Lung (tissue), 12 donors: ENCODE results near the gene GNAZ. TPM values are rescaled to one million over a fixed set of nuclear protein-coding genes. Genes with fewer than 3 reads are reported as not detected.

ENCODE experiments used
- ATAC-seq: fragments of 200-7000 bp; cut with Tn5 transposase; one replicate; pipeline ENCODE4 v1.9.1; 2020; ENCODE audit warnings: moderate number of reproducible peaks; ENCODE audit not compliant: insufficient read depth, low FRiP score
- DNase-seq, 3 donors: peaks; one replicate each; pipeline ENCODE4 v3.0.0-alpha.2; 2013 to 2017
- H3K27ac ChIP-seq, 2 donors: one replicate each; pipeline ENCODE4 v1.5.1; 2013; ENCODE audit warnings: mild to moderate bottlenecking in 2 of 2, moderate library complexity in 2 of 2, control low read depth in 1 of 2, inconsistent platforms in 1 of 2, low read depth in 1 of 2, low read length in 1 of 2
- H3K27me3 ChIP-seq, 3 donors: one replicate each; pipeline ENCODE4 v1.5.1; 2013; ENCODE audit warnings: low read length in 2 of 3; ENCODE audit not compliant: control insufficient read depth in 3 of 3, insufficient read depth in 3 of 3
- H3K36me3 ChIP-seq, 4 donors: one replicate each; pipeline ENCODE4 v1.5.1; 2013; ENCODE audit warnings: low read length in 4 of 4, mild to moderate bottlenecking in 1 of 4, moderate library complexity in 1 of 4; ENCODE audit not compliant: control insufficient read depth in 4 of 4, insufficient read depth in 4 of 4
- H3K4me1 ChIP-seq, 5 donors: one replicate each; pipeline ENCODE4 v1.5.1; 2013; ENCODE audit warnings: low read length in 5 of 5, mild to moderate bottlenecking in 2 of 5, moderate library complexity in 1 of 5; ENCODE audit not compliant: control insufficient read depth in 5 of 5, insufficient read depth in 5 of 5
- H3K4me3 ChIP-seq: one replicate; pipeline ENCODE4 v1.5.1; 2013; ENCODE audit warnings: mild to moderate bottlenecking, control low read depth, moderate library complexity
- H3K9ac ChIP-seq, 2 donors: one replicate each; pipeline ENCODE4 v1.5.1; 2013; ENCODE audit warnings: low read length in 2 of 2, control low read depth in 1 of 2; ENCODE audit not compliant: insufficient read depth in 1 of 2
- H3K9me3 ChIP-seq, 4 donors: one replicate each; pipeline ENCODE4 v1.5.1; 2013; ENCODE audit warnings: low read length in 3 of 4, mild to moderate bottlenecking in 1 of 4, moderate library complexity in 1 of 4; ENCODE audit not compliant: control insufficient read depth in 4 of 4, insufficient read depth in 3 of 4
- CTCF ChIP-seq: IDR thresholded peaks from 2 replicates; pipeline ENCODE4 v1.5.1; 2012; ENCODE audit warnings: mild to moderate bottlenecking; ENCODE audit errors: control extremely low read depth, extremely low read depth
- WGBS, 2 donors: extraction: QIAGEN DNeasy Blood & Tissue Kit; methylation state at CpG; one replicate each; pipeline ENCODE4 v1.1.7; 2013; 5-methylcytosine and 5-hydroxymethylcytosine counted together
- polyA plus RNA-seq, 2 donors: library from polyadenylated mRNA; stranded (reverse); fragments of 200-250 nt; gene quantifications; one replicate each; pipeline ENCODE4 v1.2.1, GENCODE V29; 2013
- total RNA-seq, 2 donors: library from RNA; depleted of rRNA in 1 of 2; stranded (reverse); fragments of >200 nt in 1 of 2; gene quantifications; one replicate each; pipeline ENCODE4 v1.2.1, GENCODE V29; 2014 to 2021
- donor health status: control.
- donor health status: control.
- donor health status: Bipolar disorder and iron deficiency.
- donor health status: healthy.
- donor health status: DM: yes; HTN: yes; CAD: no.

GNAZ gene
- total and polyA plus RNA-seq, 4 donors, result 0.77 to 5.0 (median 2.3) TPM

- H3K27ac ChIP-seq, result no peak overlapping the region
- no peak for TF ChIP-seq CTCF
- ATAC-seq (no peak), DNase-seq (no peak)
- WGBS, 2 donors, result 93 to 95% methylated on average over 10 of the region's 10 CpGs
- no peak overlapping the region for H3K4me3 ChIP-seq
- no peaks in the 10 kb centered on the region for H3K36me3 ChIP-seq
- no peaks in the 10 kb centered on the region for H3K27me3 ChIP-seq
- peaks cover 0 to 7% (median 0%) of the 10 kb centered on the region in 5 donors for H3K4me1 ChIP-seq
- no peak overlapping the region for H3K9ac ChIP-seq
- H3K9me3 ChIP-seq, result no peaks in the 10 kb centered on the region
Observed at GRCh38 chr22:23076896-23077572, 6.7 kb downstream of the GNAZ start.

GRCh38 chr22:23077627-23078461, 7.5 kb downstream of the GNAZ start:
- Histone ChIP-seq H3K9me3 (no peaks in the 10 kb centered on the region), H3K27ac (no peak overlapping the region), H3K4me3 (no peak overlapping the region), H3K9ac (no peak overlapping the region), H3K4me1 (peaks cover 0 to 7% (median 0%) of the 10 kb centered on the region in 5 donors), H3K36me3 (no peaks in the 10 kb centered on the region), H3K27me3 (no peaks in the 10 kb centered on the region)
- ATAC-seq, result no peak
- WGBS, 2 donors, result 58 to 78% methylated on average over 11 of the region's 11 CpGs
- TF ChIP-seq CTCF, result no peak
- DNase-seq, result no peak

GRCh38 chr22:23078462-23078787, 8.1 kb downstream of the GNAZ start:
- Histone ChIP-seq H3K27me3 (no peaks in the 10 kb centered on the region), H3K9ac (no peak overlapping the region), H3K36me3 (no peaks in the 10 kb centered on the region), H3K27ac (no peak overlapping the region), H3K4me1 (peaks cover 0 to 7% (median 0%) of the 10 kb centered on the region in 5 donors), H3K4me3 (no peak overlapping the region), H3K9me3 (no peaks in the 10 kb centered on the region)
- ATAC-seq (no peak), DNase-seq (no peak)
- 58 to 84% methylated on average over 3 of the region's 3 CpGs for WGBS, 2 donors
- TF ChIP-seq CTCF, result no peak
